Liver (tissue), 3 donors: Measurements from ENCODE around the gene CDH4.

ENCODE experiments used
- ATF3 ChIP-seq: IDR thresholded peaks from 2 replicates; pipeline ENCODE4 v1.6.1; 2016; ENCODE audit warnings: antibody characterized with exemption
- CTCF ChIP-seq: fragments of 150-350 bp; IDR thresholded peaks from 2 replicates; pipeline ENCODE4 v1.5.1; 2017; ENCODE audit warnings: improper control_type of control experiment, low read depth, low read length; ENCODE audit not compliant: missing input control
- EGR1 ChIP-seq, 2 donors: IDR thresholded peaks; 2 replicates each; pipeline ENCODE4 v1.6.1; 2016 to 2018; ENCODE audit warnings: antibody characterized with exemption in 2 of 2, low read depth in 2 of 2
- FOXA1 ChIP-seq: IDR thresholded peaks from 2 replicates; pipeline ENCODE4 v1.6.1; 2016; ENCODE audit warnings: antibody characterized with exemption
- GABPA ChIP-seq, 2 donors: IDR thresholded peaks in 1 of 2; conservative IDR thresholded peaks in 1 of 2; 2 replicates each; pipeline ENCODE4 v1.6.1; 2016; ENCODE audit warnings: antibody characterized with exemption in 2 of 2, mild to moderate bottlenecking in 1 of 2, moderate library complexity in 1 of 2
- HNF4G ChIP-seq: IDR thresholded peaks from 2 replicates; pipeline ENCODE4 v1.6.1; 2016; ENCODE audit warnings: antibody characterized with exemption
- JUND ChIP-seq, 2 donors: IDR thresholded peaks; 2 replicates each; pipeline ENCODE4 v1.6.1; 2016; ENCODE audit warnings: antibody characterized with exemption in 2 of 2
- RAD21 ChIP-seq, 2 donors: IDR thresholded peaks; 2 replicates each; pipeline ENCODE4 v1.6.1; 2016; ENCODE audit warnings: antibody characterized with exemption in 2 of 2, mild to moderate bottlenecking in 2 of 2
- REST ChIP-seq: IDR thresholded peaks from 2 replicates; pipeline ENCODE4 v1.6.1; 2016; ENCODE audit warnings: antibody characterized with exemption, mild to moderate bottlenecking
- RXRA ChIP-seq, 2 donors: IDR thresholded peaks; 2 replicates each; pipeline ENCODE4 v1.6.1; 2017 to 2018; ENCODE audit warnings: antibody characterized with exemption in 2 of 2, mild to moderate bottlenecking in 1 of 2
- TAF1 ChIP-seq: conservative IDR thresholded peaks from 2 replicates; pipeline ENCODE4 v1.6.1; 2016; ENCODE audit warnings: antibody characterized with exemption, mild to moderate bottlenecking
- donor health status: healthy.
- donor health status: healthy.

- no peak for TF ChIP-seq CTCF
- no peak for TF ChIP-seq EGR1 (IDR thresholded peaks at IDR 0.05; ENCODE audit: low read depth in 2 of 2)
- no peak for TF ChIP-seq RAD21 (IDR thresholded peaks at IDR 0.05)
- no peak for TF ChIP-seq ATF3
- TF ChIP-seq REST = no peak
- TF ChIP-seq GABPA (IDR thresholded peaks at IDR 0.05 in 1 of 2, conservative IDR thresholded peaks at IDR 0.05 in 1 of 2) = no peak
- TF ChIP-seq RXRA (IDR thresholded peaks at IDR 0.05) = no peak
- TF ChIP-seq HNF4G = no peak
- no peak for TF ChIP-seq TAF1
- no peak for TF ChIP-seq FOXA1
- TF ChIP-seq JUND (IDR thresholded peaks at IDR 0.05) = no peak
Measured at GRCh38 chr20:61841966-61842365, 589.9 kb downstream of the CDH4 start.
